Globus pallidus (tissue), 1 donor: Measurements from ENCODE around the gene EBLN2.
A peak's percentile ranks its signal among the peaks of the same experiment; 100 is the strongest.

ENCODE experiments used
- DNase-seq: peaks from one replicate; pipeline ENCODE4 v3.0.0-alpha.2; 2015; ENCODE audit warnings: low spot score

EBLN2 gene

GRCh38 chr3:73061416-73061815, at the start of gene EBLN2:
Gene EBLN2, plus strand, starts transcription at chr3:73061659. Its CDS starts 423 bp downstream, at chr3:73062082.
- no peak for DNase-seq

DNA sequence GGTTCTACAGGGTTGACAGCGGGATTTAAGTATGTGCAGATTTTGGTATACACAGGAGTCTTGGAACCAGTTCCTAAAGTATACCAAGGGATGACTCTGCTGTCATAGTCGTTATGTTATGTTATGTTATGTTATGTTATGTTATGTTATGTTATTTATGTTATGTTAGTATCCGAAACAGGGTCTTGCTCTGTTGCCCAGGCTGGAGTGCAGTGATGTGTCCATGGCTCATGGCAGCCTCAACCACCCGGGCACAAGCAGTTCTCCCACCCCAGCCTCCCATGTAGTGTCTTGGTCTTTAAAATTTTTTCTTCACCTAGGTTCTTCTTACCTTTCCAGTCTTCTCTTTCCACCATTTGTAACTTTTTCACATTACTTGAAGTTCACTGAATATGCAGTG, 43.2 kb upstream of the EBLN2 start:
- no peak for DNase-seq

GRCh38 chr3:73018790-73019441, 42.5 kb upstream of the EBLN2 start:
- DNase-seq: no peak

DNA sequence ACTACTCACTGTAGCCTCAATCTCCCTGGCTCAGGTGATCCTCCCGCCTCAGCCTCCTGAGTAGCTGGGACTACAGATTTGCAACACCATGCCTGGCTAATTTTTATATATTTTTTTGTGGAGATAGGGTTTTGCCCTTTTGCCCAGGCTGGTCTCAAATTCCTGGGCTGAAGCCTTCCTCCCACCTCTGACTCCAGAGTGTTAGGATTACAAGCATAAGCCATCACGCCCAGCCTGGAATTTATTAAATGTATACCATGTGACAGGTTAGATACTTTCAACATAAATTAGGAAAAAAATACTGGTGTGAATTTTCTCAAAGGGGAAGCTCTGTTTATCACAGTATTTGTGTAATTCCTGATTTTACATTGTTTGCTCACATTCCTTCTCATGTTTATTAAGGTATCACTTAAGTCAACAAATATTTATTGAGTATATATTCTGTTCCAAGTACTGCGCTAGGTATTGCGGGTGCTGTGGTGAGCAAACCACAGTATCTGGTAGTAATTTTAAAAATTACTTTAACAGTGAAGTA, 40.1 kb upstream of the EBLN2 start:
- no peak for DNase-seq

DNA sequence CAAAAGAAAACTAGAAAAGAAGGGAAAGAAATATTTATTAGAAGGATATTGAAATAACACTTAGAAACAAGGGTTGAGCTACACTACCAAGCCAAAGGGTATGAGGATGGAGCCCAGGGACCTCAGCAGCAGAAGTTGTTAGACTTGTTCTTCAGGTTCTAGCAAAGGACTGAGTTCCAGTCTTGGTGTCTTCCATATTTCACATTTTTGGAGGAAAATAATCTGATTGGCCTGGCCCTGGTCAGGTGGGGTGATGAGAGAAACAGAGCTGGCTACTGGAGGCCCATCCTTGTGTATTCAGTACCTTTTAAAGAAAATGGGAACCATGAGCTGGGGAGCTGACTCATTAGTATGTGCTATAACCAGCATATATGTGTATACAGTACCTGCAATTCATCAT, 36.6 kb upstream of the EBLN2 start:
- no peak for DNase-seq

DNA sequence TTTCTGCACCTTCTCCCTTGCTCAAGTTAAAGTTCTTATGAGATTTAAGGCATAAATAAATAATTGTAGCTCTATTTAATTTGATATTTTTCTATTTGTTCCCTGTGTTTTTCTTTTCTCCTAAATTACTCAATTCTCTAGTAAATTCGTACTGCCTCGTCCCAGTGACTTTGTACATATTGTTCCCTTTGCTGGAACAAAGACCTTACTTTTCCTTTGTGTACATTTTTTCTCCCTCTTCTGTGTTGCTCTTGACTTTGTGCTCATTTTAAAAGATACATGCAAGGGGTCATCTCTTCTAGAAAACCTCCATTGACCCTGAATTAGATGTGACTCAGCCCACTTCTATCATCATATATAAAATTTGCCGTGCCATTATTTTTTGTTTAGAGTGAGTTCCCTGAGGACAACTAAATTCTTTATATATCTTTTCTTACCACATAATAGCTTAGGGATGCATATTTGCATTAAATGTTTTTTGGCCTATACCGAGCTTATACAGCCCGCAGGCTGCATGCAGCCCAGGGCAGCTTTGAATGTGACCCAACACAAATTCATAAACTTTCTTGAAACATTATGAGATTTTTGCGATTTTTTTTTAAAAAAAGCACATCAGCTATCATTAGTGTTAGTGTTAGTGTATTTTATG, 35.2 kb upstream of the EBLN2 start:
- peak; percentile 51 for DNase-seq

DNA sequence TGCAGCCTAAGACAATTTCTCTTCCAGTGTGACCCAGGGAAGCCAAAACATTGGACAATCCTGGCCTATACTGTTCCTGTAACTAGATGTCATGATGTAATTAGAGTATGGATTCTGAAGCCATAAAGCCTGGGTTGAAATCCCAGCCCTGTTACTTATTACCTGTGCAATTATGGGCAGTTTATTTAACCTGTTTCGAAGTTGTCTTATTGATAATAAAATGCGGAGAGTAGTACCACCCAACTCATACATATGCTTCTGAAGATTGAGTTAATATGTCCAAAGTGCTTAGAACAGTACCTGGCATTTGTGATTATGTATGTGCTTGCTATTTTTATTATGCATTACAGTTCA, 34.7 kb upstream of the EBLN2 start:
- no peak for DNase-seq

GRCh38 chr3:73028803-73029202, 32.7 kb upstream of the EBLN2 start:
- DNase-seq: no peak

- no peak for DNase-seq
Observed at GRCh38 chr3:73029321-73029796, 32.1 kb upstream of the EBLN2 start.

DNA sequence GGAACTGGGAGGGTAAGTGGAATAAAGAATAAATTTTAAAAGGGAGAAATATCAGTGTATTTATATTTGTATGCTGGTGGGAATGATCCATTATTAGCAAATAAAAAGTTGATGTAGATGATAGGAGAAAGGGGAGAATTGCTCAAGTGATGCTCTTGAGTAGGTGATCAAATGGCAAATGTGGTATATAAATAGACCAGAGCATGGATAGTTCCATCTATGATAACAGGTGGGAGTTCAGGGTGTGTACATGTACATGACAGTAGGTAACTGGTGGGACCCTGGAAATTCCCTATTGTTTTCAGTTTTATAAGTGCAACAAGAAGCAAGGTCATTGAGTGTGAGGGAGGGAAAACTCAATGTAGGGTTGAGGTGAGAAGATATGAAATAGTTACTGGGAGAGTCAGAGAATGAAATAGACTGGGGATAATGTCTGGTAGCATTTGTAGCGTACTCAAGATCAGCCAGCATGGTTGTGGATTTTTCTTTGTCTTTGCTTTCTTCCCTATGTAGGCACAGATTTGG, 31.3 kb upstream of the EBLN2 start:
- no peak for DNase-seq

GRCh38 chr3:73031573-73032103, 29.8 kb upstream of the EBLN2 start:
- DNase-seq: no peak

- DNase-seq: no peak
Observed at GRCh38 chr3:73036694-73037591, 24.5 kb upstream of the EBLN2 start.

GRCh38 chr3:73041537-73041936, 19.9 kb upstream of the EBLN2 start:
- DNase-seq: no peak

DNA sequence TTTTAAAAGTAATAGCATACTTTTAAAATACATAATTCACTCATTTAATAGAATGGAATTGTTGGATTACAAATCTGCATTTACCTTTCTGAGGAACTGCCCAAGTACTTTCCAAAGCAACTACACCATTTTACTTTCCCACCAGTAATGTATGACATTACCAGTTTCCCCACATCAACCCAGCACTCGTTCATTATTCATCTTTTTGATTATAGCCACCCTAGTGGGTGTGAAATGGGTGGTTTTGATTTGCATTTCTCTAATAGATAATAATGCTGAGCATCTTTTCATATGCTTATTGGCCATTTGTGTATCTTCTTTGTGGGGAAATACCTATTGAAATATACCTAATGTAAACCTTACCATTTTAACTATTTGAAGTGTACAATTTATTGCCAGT, 18.0 kb upstream of the EBLN2 start:
- no peak for DNase-seq

- DNase-seq: no peak
Observed at GRCh38 chr3:73045391-73045790, 16.1 kb upstream of the EBLN2 start.

- no peak for DNase-seq
Observed at GRCh38 chr3:73046195-73046594, 15.3 kb upstream of the EBLN2 start.

DNA sequence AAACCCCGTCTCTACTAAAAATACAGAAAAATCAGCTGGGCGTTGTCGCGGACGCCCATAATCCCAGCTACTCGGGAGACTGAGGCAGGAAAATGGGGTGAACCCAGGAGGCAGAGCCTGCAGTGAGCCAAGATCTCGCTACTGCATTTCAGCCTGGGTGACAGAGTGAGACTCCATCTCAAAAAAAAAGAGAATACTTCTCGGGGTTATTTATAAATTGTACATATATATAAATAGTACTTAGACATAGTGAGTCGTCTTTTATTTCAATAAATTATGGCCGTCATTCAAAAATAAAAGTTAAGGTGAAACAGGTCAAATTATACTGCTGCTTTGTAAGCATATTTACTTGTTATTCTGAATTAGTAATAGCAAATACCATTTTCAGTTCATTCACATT, 12.1 kb upstream of the EBLN2 start:
- no peak for DNase-seq

- DNase-seq: no peak
Observed at GRCh38 chr3:73052857-73053256, 8.6 kb upstream of the EBLN2 start.

- DNase-seq: no peak
Observed at GRCh38 chr3:73055583-73055982, 5.9 kb upstream of the EBLN2 start.

DNA sequence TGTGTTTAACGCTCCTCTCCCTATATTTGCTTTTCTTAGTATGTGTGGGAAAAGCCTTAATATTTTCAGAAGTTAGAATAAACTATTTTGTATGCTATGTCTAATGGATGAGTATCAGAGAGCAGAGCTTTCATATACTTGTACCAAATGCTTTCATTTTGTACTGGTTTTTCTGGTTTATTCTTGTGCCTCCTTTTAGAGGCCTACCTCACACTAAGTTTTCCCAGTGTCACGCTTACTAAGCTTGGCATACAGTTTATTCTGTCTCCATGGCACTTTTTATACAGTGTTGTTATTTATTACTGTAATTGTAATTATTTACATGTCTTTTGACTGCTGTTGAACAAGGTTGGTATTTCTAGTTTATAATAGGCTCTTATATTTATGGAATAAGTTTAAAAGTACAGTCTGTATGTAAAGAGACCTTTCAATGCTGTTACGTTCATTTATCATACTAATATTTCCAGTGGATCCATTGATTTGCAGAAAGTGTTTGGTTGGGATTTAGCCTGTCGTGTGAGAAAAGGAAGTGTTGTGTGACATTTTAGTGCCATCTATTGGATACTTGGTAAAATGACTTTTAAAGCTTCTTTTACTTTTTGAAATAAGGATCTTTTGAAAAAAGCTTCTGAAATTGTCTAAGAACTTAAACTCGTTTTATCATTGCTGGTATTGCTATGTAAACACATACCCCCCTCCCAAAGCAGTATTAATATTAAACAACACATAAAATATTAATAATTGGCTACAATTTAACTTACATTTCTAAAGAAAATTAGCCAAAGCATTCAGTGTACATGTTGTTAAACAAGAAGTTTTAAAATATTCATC, 5.2 kb upstream of the EBLN2 start:
- DNase-seq: peak; percentile 67

GRCh38 chr3:73056845-73057150, 4.7 kb upstream of the EBLN2 start:
- no peak for DNase-seq
